Measurements from ENCODE around the gene RAD18. TPM values are rescaled to one million over a fixed set of nuclear protein-coding genes. Genes with fewer than 3 reads are reported as not detected.

The RAD18 gene

DNA sequence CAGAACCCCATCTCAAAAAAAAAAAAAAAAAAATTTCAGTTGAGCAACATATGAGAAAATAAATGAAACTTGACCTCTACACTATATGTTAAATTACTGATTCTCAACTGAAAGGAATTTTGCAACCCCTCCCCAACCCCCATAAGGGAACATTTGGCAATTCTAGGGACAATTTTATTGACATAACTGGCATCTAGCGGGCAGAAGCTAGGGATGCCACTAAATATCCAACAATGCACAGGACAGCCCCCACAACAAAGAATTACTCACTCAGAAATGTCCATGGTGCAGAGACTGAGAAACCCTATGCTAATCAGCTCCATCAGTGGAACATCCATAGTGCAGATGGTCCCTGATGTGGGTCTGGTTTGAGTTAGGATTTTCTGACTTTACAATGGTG is 135.6 kb downstream of the RAD18 start:
- H2BK5ac ChIP-seq (ENCODE audit: low read length): no peak overlapping the region
- DNase-seq (ENCODE audit: low spot score): no peak
- no peaks in the 10 kb centered on the region for H3K4me1 ChIP-seq (ENCODE audit: control insufficient read depth in 2 of 2, insufficient read depth in 1 of 2, low read depth in 1 of 2, low read length in 2 of 2)
- H3K23ac ChIP-seq (ENCODE audit: low read depth, low read length, poor library complexity): no peak overlapping the region
- H3K9ac ChIP-seq (ENCODE audit: low read depth, low read length, poor library complexity): no peak overlapping the region
- H3K4me2 ChIP-seq (ENCODE audit: insufficient read depth, low read length, poor library complexity, severe bottlenecking): no peak overlapping the region
- no peak overlapping the region for H3K4me3 ChIP-seq (ENCODE audit: low read length in 2 of 2)
- no peak overlapping the region for H4K8ac ChIP-seq (ENCODE audit: low read depth, low read length)
- no peak overlapping the region for H3K4ac ChIP-seq (ENCODE audit: low read length)
- no peak overlapping the region for H2AK5ac ChIP-seq (ENCODE audit: low read depth, low read length)
- no peak overlapping the region for H4K91ac ChIP-seq (ENCODE audit: low read depth, low read length, poor library complexity)
- no peaks in the 10 kb centered on the region for H3K27me3 ChIP-seq (ENCODE audit: control insufficient read depth in 3 of 3, insufficient read depth in 3 of 3, low read depth in 1 of 3, low read length in 3 of 3)
- no CpG with 5 or more reads among the region's 1 CpG for WGBS, 2 donors (ENCODE audit: extremely low coverage in 2 of 2, insufficient read length in 2 of 2, insufficient replicate concordance in 1 of 2)
- no peak overlapping the region for H3K14ac ChIP-seq (ENCODE audit: low read length)
- no peak overlapping the region for H2BK12ac ChIP-seq (ENCODE audit: low read length)
- H3K9me3 ChIP-seq (replicated peaks in 1 of 2; ENCODE audit: control insufficient read depth in 2 of 2, insufficient read depth in 1 of 2, low read depth in 1 of 2, low read length in 2 of 2): no peaks in the 10 kb centered on the region
- H2AFZ ChIP-seq (ENCODE audit: low read length): no peak overlapping the region
- no peaks in the 10 kb centered on the region for H3K36me3 ChIP-seq (replicated peaks in 1 of 2; ENCODE audit: control insufficient read depth in 2 of 2, insufficient read depth in 2 of 2, low read length in 2 of 2)
- no peaks in the 10 kb centered on the region for H3K79me1 ChIP-seq (ENCODE audit: low read depth, low read length)
- H3K27ac ChIP-seq (replicated peaks; ENCODE audit: low read length): no peak overlapping the region
- no peak overlapping the region for H2BK120ac ChIP-seq (ENCODE audit: low read depth, low read length)
- no peak overlapping the region for H3K18ac ChIP-seq (ENCODE audit: low read length)
- no peak overlapping the region for H2BK15ac ChIP-seq (ENCODE audit: low read length)

Small RNAs within 50 kb of the gene (small RNA-seq; reads per million reads assigned to genes)
- gene RF00416 (ENCODE audit: insufficient read depth): not detected

Measured in neuronal stem cell (in vitro differentiated cells).